Nephron (organoid): ENCODE data around the gene CPN2.
A peak's percentile ranks its signal among the peaks of the same experiment; 100 is the strongest.

Experiments used
- H3K27ac Mint-ChIP-seq, 3 experiments: 2 replicates each; pipeline ENCODE4 v1.8.0; 2020; ENCODE audit warnings: mixed read lengths in 3 of 3, mild to moderate bottlenecking in 2 of 3, moderate library complexity in 1 of 3
- H3K27me3 Mint-ChIP-seq: 2 replicates; pipeline ENCODE4 v1.8.0; 2021; ENCODE audit warnings: low read depth, mild to moderate bottlenecking, moderate library complexity, mixed read lengths
- H3K36me3 Mint-ChIP-seq: 2 replicates; pipeline ENCODE4 v1.8.0; 2020; ENCODE audit warnings: low read depth, mixed read lengths
- H3K4me1 Mint-ChIP-seq: 2 replicates; pipeline ENCODE4 v1.8.0; 2020; ENCODE audit warnings: mixed read lengths
- H3K4me3 Mint-ChIP-seq, 3 experiments: 2 replicates each; pipeline ENCODE4 v1.8.0; 2020; ENCODE audit warnings: mild to moderate bottlenecking in 3 of 3, mixed read lengths in 3 of 3, moderate library complexity in 2 of 3
- H3K9me3 Mint-ChIP-seq: 2 replicates; pipeline ENCODE4 v1.8.0; 2020; ENCODE audit warnings: mixed read lengths
- CTCF ChIP-seq, 3 experiments: fragments of 200-600 bp; sonication (generic); IDR thresholded peaks; one replicate each; pipeline ENCODE4 v1.5.0; 2021; ENCODE audit warnings: antibody characterized with exemption in 3 of 3; ENCODE audit not compliant: unreplicated experiment in 3 of 3

The CPN2 gene

GRCh38 chr3:194346621-194347020, 4.5 kb downstream of the CPN2 start:
- peaks cover 36% of the 10 kb centered on the region for H3K27me3 Mint-ChIP-seq
- no peak overlapping the region for H3K4me3 Mint-ChIP-seq
- H3K36me3 Mint-ChIP-seq = no peaks in the 10 kb centered on the region
- TF ChIP-seq CTCF (IDR thresholded peaks at IDR 0.05; ENCODE audit: unreplicated experiment in 3 of 3) = no peak
- H3K27ac Mint-ChIP-seq = no peak overlapping the region
- H3K9me3 Mint-ChIP-seq = no peaks in the 10 kb centered on the region
- peaks cover 6% of the 10 kb centered on the region for H3K4me1 Mint-ChIP-seq

GRCh38 chr3:194346035-194346434, 5.1 kb downstream of the CPN2 start:
- Mint-ChIP-seq H3K4me3 (no peak overlapping the region), H3K4me1 (peaks cover 6% of the 10 kb centered on the region), H3K27ac (no peak overlapping the region), H3K27me3 (peaks cover 42% of the 10 kb centered on the region), H3K36me3 (no peaks in the 10 kb centered on the region), H3K9me3 (no peaks in the 10 kb centered on the region)
- TF ChIP-seq CTCF (IDR thresholded peaks at IDR 0.05; ENCODE audit: unreplicated experiment in 3 of 3) = no peak

GRCh38 chr3:194344012-194344411, 7.1 kb downstream of the CPN2 start:
- peaks cover 18% of the 10 kb centered on the region for H3K4me1 Mint-ChIP-seq
- H3K4me3 Mint-ChIP-seq = no peak overlapping the region
- H3K9me3 Mint-ChIP-seq = no peaks in the 10 kb centered on the region
- peak; percentile 95 to 96 (median 96) for TF ChIP-seq CTCF (IDR thresholded peaks at IDR 0.05; ENCODE audit: unreplicated experiment in 3 of 3)
- no peaks in the 10 kb centered on the region for H3K36me3 Mint-ChIP-seq
- peaks cover 58% of the 10 kb centered on the region for H3K27me3 Mint-ChIP-seq
- no peak overlapping the region for H3K27ac Mint-ChIP-seq

GRCh38 chr3:194343561-194343893, 7.6 kb downstream of the CPN2 start:
- Mint-ChIP-seq H3K4me1 (peaks cover 20% of the 10 kb centered on the region), H3K27ac (no peak overlapping the region), H3K9me3 (no peaks in the 10 kb centered on the region), H3K36me3 (no peaks in the 10 kb centered on the region), H3K4me3 (no peak overlapping the region), H3K27me3 (peaks cover 59% of the 10 kb centered on the region)
- TF ChIP-seq CTCF (IDR thresholded peaks at IDR 0.05; ENCODE audit: unreplicated experiment in 3 of 3) = no peak

- no peaks in the 10 kb centered on the region for H3K36me3 Mint-ChIP-seq
- peaks cover 23% of the 10 kb centered on the region for H3K4me1 Mint-ChIP-seq
- H3K4me3 Mint-ChIP-seq = no peak overlapping the region
- H3K27me3 Mint-ChIP-seq = peaks cover 63% of the 10 kb centered on the region
- no peak for TF ChIP-seq CTCF (IDR thresholded peaks at IDR 0.05; ENCODE audit: unreplicated experiment in 3 of 3)
- no peak overlapping the region for H3K27ac Mint-ChIP-seq
- H3K9me3 Mint-ChIP-seq = no peaks in the 10 kb centered on the region
These were observed 8.1 kb downstream of the CPN2 start for GRCh38 chr3:194342861-194343560.

GRCh38 chr3:194340757-194341400, 10.2 kb downstream of the CPN2 start:
- Mint-ChIP-seq H3K27me3 (peaks cover 68% of the 10 kb centered on the region), H3K36me3 (no peaks in the 10 kb centered on the region), H3K4me3 (no peak overlapping the region), H3K9me3 (no peaks in the 10 kb centered on the region), H3K27ac (no peak overlapping the region), H3K4me1 (peaks cover 28% of the 10 kb centered on the region)
- no peak for TF ChIP-seq CTCF (IDR thresholded peaks at IDR 0.05; ENCODE audit: unreplicated experiment in 3 of 3)
